ENCODE data around the gene LRP5.
"Not testable (repeated sequence)": the region's sequence is repeated elsewhere in the genome, so short reads cannot be mapped to it uniquely, and the experiment has no call there.

The LRP5 gene

DNA sequence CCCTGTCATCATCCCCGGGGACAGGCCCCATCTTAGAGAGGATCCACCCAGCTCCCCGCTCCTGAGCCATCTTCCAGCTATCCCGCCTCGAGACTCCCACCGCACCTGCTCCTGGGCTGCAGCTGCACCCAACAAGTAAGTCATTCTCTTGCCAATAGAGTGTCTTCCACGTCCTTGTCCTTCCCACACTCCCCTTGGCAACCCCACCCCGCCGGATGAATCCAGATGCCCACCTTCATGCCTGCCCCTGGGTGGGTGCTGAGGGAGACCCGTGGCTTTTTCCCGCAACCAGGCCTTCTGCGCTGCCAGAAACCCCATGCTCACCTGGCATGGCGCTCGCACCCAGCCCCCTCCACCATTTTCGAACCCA, 29.5 kb upstream of the LRP5 start:
- DNase-seq (ENCODE audit: low read depth), result no peak
- no peak overlapping the region for H3K4me3 ChIP-seq (replicated peaks; ENCODE audit: low read depth, low read length)
- TF ChIP-seq, protein P1, sequence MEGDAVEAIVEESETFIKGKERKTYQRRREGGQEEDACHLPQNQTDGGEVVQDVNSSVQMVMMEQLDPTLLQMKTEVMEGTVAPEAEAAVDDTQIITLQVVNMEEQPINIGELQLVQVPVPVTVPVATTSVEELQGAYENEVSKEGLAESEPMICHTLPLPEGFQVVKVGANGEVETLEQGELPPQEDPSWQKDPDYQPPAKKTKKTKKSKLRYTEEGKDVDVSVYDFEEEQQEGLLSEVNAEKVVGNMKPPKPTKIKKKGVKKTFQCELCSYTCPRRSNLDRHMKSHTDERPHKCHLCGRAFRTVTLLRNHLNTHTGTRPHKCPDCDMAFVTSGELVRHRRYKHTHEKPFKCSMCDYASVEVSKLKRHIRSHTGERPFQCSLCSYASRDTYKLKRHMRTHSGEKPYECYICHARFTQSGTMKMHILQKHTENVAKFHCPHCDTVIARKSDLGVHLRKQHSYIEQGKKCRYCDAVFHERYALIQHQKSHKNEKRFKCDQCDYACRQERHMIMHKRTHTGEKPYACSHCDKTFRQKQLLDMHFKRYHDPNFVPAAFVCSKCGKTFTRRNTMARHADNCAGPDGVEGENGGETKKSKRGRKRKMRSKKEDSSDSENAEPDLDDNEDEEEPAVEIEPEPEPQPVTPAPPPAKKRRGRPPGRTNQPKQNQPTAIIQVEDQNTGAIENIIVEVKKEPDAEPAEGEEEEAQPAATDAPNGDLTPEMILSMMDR (IDR thresholded peaks at IDR 0.05; ENCODE audit: low read length, missing control alignments), result no peak

DNA sequence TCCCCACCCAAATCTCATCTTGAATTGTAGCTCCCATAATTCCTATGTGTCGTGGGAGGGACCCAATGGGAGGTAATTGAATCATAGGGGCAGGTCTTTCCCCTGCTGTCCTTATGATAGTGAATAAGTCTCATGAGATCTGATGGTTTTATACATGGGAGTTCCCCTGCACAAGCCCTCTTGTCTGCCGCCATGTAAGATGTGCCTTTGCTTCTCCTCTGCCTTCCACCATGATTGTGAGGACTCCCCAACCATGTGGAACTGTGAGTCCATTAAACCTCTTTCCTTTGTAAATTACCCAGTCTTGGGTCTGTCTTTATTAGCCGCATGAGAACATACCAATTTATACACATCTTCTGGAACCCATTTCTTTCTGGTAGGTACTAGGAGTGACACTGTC, 27.8 kb upstream of the LRP5 start:
- H3K4me3 ChIP-seq (replicated peaks; ENCODE audit: low read depth, low read length); DNase-seq (ENCODE audit: low read depth): not testable (repeated sequence)

DNA sequence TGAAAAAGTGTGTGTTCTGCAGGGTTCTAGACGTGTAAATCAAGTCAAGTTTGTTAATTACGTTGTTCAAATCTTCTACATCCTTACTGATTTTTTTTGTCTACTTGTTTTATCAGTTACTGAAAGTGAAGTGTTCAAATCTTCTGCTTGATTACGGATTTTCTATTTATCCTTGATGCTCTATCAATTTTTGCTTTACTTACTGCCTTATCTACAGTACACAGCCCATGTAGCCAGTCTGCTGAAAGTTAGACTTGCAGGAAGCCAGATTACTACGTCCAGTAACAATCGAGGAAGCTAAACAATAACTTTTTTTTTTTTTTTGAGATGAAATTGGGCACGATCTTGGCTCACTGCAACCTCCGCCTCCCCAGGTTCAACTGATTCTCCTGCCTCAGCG, 25.0 kb upstream of the LRP5 start:
- TF ChIP-seq, protein P1 (IDR thresholded peaks at IDR 0.05; ENCODE audit: low read length, missing control alignments), result no peak
- no peak overlapping the region for H3K4me3 ChIP-seq (replicated peaks; ENCODE audit: low read depth, low read length)
- DNase-seq (ENCODE audit: low read depth), result no peak

DNA sequence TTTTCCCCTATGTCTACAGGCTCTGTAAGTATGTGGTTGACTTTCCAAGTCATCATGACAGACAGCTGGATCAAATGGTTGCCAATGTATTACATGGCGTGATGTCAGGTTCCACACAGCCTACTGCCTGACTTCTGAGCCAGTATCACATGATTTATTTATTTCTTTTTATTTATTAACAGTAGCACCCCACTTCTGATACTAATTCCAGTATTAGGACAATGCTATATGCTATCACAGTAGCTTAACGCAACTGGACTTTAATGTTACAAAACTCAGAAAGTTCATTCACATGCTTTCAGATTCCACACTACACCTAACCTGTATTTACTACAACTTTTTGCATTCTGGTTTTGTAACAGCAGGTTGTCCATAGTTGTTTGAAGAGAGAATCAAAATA, 22.9 kb upstream of the LRP5 start:
- no peak for DNase-seq (ENCODE audit: low read depth)
- TF ChIP-seq, protein P1 (IDR thresholded peaks at IDR 0.05; ENCODE audit: low read length, missing control alignments), result no peak
- no peak overlapping the region for H3K4me3 ChIP-seq (replicated peaks; ENCODE audit: low read depth, low read length)

DNA sequence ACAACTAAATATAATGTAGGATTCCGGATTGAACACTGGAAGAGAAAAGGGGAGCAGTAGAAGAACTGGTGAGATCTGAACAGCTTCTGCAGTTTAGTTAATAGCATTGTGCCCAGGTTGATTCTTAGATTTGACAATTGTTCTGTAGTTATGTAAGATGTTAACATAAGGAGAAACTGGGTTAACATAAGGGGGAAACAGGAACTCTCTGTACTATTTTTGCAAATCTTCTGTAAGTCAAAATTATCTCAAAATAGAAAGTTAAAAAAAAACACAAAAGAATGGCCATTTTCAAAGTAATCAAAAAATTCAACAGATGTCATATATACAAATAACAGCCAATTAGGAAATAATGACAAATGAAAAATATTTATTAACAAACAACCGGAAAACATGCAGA, 18.7 kb upstream of the LRP5 start:
- DNase-seq (ENCODE audit: low read depth), result no peak
- no peak overlapping the region for H3K4me3 ChIP-seq (replicated peaks; ENCODE audit: low read depth, low read length)
- TF ChIP-seq, protein P1 (IDR thresholded peaks at IDR 0.05; ENCODE audit: low read length, missing control alignments), result no peak

DNA sequence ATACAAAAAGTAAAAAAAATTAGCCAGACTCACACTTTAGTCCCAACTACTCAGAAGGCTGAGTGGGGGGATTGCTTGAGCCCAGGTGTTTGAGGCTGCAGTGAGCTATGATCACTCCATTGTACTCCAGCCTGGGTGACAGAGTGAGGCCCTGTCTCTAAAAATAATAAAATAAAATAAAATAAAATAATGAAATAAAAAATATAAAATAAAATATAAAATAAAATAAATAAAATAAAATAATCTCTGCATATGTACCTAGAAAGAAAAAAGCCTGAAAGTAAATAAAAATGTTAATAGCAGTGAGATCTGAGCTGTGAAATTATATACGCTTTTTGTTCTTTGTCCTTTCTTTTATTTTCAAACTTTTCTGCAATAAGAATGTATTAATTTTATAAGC, 17.1 kb upstream of the LRP5 start:
- no peak overlapping the region for H3K4me3 ChIP-seq (replicated peaks; ENCODE audit: low read depth, low read length)
- TF ChIP-seq, protein P1 (IDR thresholded peaks at IDR 0.05; ENCODE audit: low read length, missing control alignments), result no peak
- no peak for DNase-seq (ENCODE audit: low read depth)

DNA sequence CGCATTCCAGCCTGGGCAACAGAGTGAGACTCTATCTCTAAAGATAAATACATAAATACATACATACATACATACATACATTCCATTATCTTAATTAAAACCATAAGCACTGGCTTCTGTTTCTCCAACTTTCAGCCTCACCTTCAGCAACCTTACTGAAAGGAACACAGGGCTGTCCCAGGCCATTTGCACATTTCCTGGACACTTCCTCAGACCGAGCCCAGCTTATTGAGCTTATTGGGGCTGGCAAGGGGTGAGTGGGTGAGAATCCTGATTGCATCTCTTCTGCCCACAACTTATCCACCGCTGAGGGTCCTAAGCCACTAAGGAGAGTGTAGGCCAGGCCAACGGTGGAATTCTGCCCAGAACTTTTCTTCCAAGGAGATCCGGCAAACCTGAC, 16.5 kb upstream of the LRP5 start:
- no peak overlapping the region for H3K4me3 ChIP-seq (replicated peaks; ENCODE audit: low read depth, low read length)
- TF ChIP-seq, protein P1 (IDR thresholded peaks at IDR 0.05; ENCODE audit: low read length, missing control alignments), result no peak
- DNase-seq (ENCODE audit: low read depth), result no peak

Measured in fibroblast of pulmonary artery (primary cell).